ENCODE measurements around the gene MATK. TPM values are rescaled to one million over a fixed set of nuclear protein-coding genes. Genes with fewer than 3 reads are reported as not detected.

Gene MATK
- total and polyA plus RNA-seq, 2 donors (not counting 1 experiment from before 2014, with no cell fraction given): 1.3 to 8.2 TPM

GRCh38 chr19:3740431-3740830 is 45.8 kb downstream of the MATK start:
- H3K27me3 Mint-ChIP-seq: peaks cover 5% of the 10 kb centered on the region
- CTCF ChIA-PET: no interaction called here

DNA sequence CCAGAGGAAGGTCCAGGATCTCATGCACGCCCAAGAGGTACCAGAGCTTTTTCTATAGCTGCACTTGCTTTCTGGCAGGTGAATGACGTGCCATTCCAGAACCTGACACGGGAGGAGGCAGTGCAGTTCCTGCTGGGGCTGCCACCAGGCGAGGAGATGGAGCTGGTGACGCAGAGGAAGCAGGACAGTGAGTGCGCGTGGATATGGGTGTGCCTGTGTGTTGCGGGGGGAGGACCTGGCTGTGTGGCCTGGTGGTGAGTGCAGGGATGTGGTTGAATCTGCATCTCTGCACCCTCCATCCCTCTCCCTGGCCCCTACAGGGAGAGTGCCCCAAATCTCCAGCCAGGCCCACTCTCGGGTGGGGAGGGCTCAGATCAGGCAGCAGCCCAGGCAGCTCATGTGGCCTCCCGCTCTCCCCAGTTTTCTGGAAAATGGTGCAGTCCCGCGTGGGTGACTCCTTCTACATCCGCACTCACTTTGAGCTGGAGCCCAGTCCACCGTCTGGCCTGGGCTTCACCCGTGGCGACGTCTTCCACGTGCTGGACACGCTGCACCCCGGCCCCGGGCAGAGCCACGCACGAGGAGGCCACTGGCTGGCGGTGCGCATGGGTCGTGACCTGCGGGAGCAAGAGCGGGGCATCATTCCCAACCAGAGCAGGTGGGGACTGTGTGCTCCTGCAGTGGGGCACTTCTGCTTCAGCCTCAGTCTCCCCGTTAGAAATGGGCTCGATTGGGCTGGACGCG is 47.5 kb downstream of the MATK start:
- H3K4me3 ChIP-seq (ENCODE audit: control extremely low read depth in 1 of 5, extremely low read depth in 1 of 5, insufficient read depth in 1 of 5, low read depth in 2 of 5, low read length in 4 of 5): no peak overlapping the region
- H3K4me1 ChIP-seq (ENCODE audit: control insufficient read depth in 2 of 2, insufficient read depth in 2 of 2, low read length in 2 of 2): no peaks in the 10 kb centered on the region
- peaks cover 0 to 6% (median 0%) of the 10 kb centered on the region in 4 experiments for H3K27me3 ChIP-seq (replicated peaks in 1 of 4; ENCODE audit: control extremely low read depth in 1 of 4, control insufficient read depth in 3 of 4, insufficient read depth in 4 of 4, low read length in 3 of 4)
- intact Hi-C loops (cut with micrococcal nuclease): no loop called here
- Mint-ChIP-seq H3K27ac (no peak overlapping the region), H3K27me3 (peaks cover 6% of the 10 kb centered on the region), H3K4me3 (no peak overlapping the region), H3K4me1 (no peaks in the 10 kb centered on the region), H3K9me3 (ENCODE audit: insufficient read depth) (no peaks in the 10 kb centered on the region)
- WGBS (ENCODE audit: insufficient coverage): 95% methylated on average over 29 of the region's 32 CpGs
- H3K27ac ChIP-seq (ENCODE audit: low read length in 2 of 2): no peak overlapping the region
- TF ChIP-seq, protein P1, sequence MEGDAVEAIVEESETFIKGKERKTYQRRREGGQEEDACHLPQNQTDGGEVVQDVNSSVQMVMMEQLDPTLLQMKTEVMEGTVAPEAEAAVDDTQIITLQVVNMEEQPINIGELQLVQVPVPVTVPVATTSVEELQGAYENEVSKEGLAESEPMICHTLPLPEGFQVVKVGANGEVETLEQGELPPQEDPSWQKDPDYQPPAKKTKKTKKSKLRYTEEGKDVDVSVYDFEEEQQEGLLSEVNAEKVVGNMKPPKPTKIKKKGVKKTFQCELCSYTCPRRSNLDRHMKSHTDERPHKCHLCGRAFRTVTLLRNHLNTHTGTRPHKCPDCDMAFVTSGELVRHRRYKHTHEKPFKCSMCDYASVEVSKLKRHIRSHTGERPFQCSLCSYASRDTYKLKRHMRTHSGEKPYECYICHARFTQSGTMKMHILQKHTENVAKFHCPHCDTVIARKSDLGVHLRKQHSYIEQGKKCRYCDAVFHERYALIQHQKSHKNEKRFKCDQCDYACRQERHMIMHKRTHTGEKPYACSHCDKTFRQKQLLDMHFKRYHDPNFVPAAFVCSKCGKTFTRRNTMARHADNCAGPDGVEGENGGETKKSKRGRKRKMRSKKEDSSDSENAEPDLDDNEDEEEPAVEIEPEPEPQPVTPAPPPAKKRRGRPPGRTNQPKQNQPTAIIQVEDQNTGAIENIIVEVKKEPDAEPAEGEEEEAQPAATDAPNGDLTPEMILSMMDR (IDR thresholded peaks at IDR 0.05): no peak
- TF ChIP-seq EZH2 (IDR thresholded peaks at IDR 0.05; ENCODE audit: borderline replicate concordance, insufficient read depth, low read depth, low read length, poor library complexity, severe bottlenecking): no peak
- H4K20me1 ChIP-seq (ENCODE audit: control insufficient read depth, insufficient read depth, low read length, poor library complexity, severe bottlenecking): no peaks in the 10 kb centered on the region
- ChIA-PET POLR2A (interaction anchor here (0.6 kb wide), 1 partner anchor 157 kb away, joined by 4 read pairs; no protein-coding TSS in a partner anchor), CTCF (interaction anchor here (0.6 kb wide), 1 partner anchor 464 kb away, joined by 3 read pairs; no protein-coding TSS in a partner anchor)
- DNase-seq (no peak), ATAC-seq (ENCODE audit: low read depth) (no peak)
- H2AFZ ChIP-seq (ENCODE audit: insufficient read depth, low read depth, low read length, poor library complexity, severe bottlenecking): no peak overlapping the region
- H3K4me2 ChIP-seq (replicated peaks; ENCODE audit: low read depth, low read length, poor library complexity, severe bottlenecking): no peak overlapping the region
- H3K36me3 ChIP-seq (replicated peaks in 1 of 2; ENCODE audit: control extremely low read depth in 1 of 2, control insufficient read depth in 1 of 2, extremely low read depth in 1 of 2, insufficient read depth in 2 of 2, low read length in 1 of 2): no peaks in the 10 kb centered on the region
- no peak overlapping the region for H3K9ac ChIP-seq (ENCODE audit: low read length)
- no peaks in the 10 kb centered on the region for H3K79me2 ChIP-seq (ENCODE audit: control insufficient read depth, insufficient read depth, low read length)
- H3K9me3 ChIP-seq (ENCODE audit: control extremely low read depth in 1 of 3, control insufficient read depth in 2 of 3, insufficient read depth in 1 of 3, low read length in 2 of 3): no peaks in the 10 kb centered on the region

More at GRCh38 chr19:3740431-3740830, 45.8 kb downstream of the MATK start:
- no peaks in the 10 kb centered on the region for H3K79me2 ChIP-seq (ENCODE audit: control insufficient read depth, insufficient read depth, low read length)
- Mint-ChIP-seq H3K4me1 (no peaks in the 10 kb centered on the region), H3K9me3 (ENCODE audit: insufficient read depth) (no peaks in the 10 kb centered on the region), H3K4me3 (no peak overlapping the region), H3K27ac (no peak overlapping the region)
- POLR2A ChIA-PET: no interaction called here
- no peak overlapping the region for H3K4me3 ChIP-seq (ENCODE audit: control extremely low read depth in 1 of 5, extremely low read depth in 1 of 5, insufficient read depth in 1 of 5, low read depth in 2 of 5, low read length in 4 of 5)
- H3K36me3 ChIP-seq (replicated peaks in 1 of 2; ENCODE audit: control extremely low read depth in 1 of 2, control insufficient read depth in 1 of 2, extremely low read depth in 1 of 2, insufficient read depth in 2 of 2, low read length in 1 of 2): no peaks in the 10 kb centered on the region
- ATAC-seq (ENCODE audit: low read depth) (no peak), DNase-seq (no peak)
- no peaks in the 10 kb centered on the region for H3K4me1 ChIP-seq (ENCODE audit: control insufficient read depth in 2 of 2, insufficient read depth in 2 of 2, low read length in 2 of 2)
- H4K20me1 ChIP-seq (ENCODE audit: control insufficient read depth, insufficient read depth, low read length, poor library complexity, severe bottlenecking): no peaks in the 10 kb centered on the region
- intact Hi-C loops (cut with micrococcal nuclease): no loop called here
- no peak overlapping the region for H3K27ac ChIP-seq (ENCODE audit: low read length in 2 of 2)
- WGBS (ENCODE audit: insufficient coverage): 98% methylated on average over 24 of the region's 24 CpGs
- TF ChIP-seq EZH2 (IDR thresholded peaks at IDR 0.05; ENCODE audit: borderline replicate concordance, insufficient read depth, low read depth, low read length, poor library complexity, severe bottlenecking): no peak
- TF ChIP-seq, protein P1 (IDR thresholded peaks at IDR 0.05): no peak
- no peak overlapping the region for H2AFZ ChIP-seq (ENCODE audit: insufficient read depth, low read depth, low read length, poor library complexity, severe bottlenecking)
- no peak overlapping the region for H3K4me2 ChIP-seq (replicated peaks; ENCODE audit: low read depth, low read length, poor library complexity, severe bottlenecking)
- no peaks in the 10 kb centered on the region for H3K9me3 ChIP-seq (ENCODE audit: control extremely low read depth in 1 of 3, control insufficient read depth in 2 of 3, insufficient read depth in 1 of 3, low read length in 2 of 3)
- no peak overlapping the region for H3K9ac ChIP-seq (ENCODE audit: low read length)
- H3K27me3 ChIP-seq (replicated peaks in 1 of 4; ENCODE audit: control extremely low read depth in 1 of 4, control insufficient read depth in 3 of 4, insufficient read depth in 4 of 4, low read length in 3 of 4): peaks cover 0 to 6% (median 0%) of the 10 kb centered on the region in 4 experiments

Measured in B cell (primary cell).